ENCODE measurements around the gene EML6.
"Not testable (repeated sequence)": the region's sequence is repeated elsewhere in the genome, so short reads cannot be mapped to it uniquely, and the experiment has no call there.

Gene EML6

DNA sequence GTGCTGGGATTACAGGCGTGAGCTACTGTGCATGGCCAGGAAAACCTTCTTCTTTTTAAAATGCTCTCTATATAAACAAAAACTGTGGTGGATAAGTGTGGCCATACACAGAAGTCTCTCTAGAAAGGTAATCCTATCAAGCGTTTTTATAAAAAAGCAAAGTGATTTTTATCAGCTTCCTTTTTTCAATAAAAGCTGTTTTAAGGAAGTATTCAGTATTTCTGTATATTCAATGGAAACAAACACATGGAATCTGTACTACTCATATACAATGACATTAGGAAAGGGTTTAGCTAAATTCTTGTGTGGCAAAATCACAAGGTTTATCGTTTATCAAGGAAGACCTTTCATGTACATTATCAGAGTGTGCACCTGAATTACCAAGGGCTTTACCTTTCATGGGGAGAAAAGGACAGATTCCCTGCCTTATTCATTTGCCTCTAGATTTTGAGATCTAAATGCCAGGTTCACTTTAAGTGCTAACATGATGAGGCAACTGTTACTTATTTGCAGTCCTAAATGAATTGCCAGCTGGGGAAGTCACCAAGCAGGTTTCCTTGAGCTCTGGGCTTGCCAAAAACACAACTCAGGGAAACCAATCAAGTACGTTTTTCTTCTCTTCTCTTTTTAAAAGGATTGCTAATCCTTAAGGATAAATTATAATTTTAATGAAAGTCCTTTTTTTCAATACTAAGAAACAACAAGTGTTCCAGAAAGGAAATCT is 256.0 kb downstream of the EML6 start:
- in situ Hi-C loops (cut with MboI; ENCODE audit: low sequenced_read_pairs): no loop called here

DNA sequence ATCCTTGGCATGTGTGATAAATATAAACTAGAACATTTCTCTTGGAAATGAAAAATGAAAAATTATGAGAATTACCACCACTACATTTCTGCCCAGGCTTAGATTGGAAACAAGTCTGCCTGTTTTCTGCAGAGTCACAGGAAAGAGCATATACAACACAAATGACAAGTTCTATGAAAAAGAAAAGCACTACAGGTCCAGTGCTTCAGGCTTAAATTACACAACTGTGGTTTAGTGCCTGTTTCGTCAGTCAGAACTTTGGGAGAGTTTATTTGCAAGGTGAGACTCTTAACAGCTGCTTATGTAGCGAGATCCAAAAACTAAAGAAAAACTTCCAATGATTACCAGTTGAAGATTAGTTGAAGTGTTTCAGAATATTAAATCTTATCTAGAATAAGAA is 257.9 kb downstream of the EML6 start:
- in situ Hi-C loops (cut with MboI; ENCODE audit: low sequenced_read_pairs): no loop called here

DNA sequence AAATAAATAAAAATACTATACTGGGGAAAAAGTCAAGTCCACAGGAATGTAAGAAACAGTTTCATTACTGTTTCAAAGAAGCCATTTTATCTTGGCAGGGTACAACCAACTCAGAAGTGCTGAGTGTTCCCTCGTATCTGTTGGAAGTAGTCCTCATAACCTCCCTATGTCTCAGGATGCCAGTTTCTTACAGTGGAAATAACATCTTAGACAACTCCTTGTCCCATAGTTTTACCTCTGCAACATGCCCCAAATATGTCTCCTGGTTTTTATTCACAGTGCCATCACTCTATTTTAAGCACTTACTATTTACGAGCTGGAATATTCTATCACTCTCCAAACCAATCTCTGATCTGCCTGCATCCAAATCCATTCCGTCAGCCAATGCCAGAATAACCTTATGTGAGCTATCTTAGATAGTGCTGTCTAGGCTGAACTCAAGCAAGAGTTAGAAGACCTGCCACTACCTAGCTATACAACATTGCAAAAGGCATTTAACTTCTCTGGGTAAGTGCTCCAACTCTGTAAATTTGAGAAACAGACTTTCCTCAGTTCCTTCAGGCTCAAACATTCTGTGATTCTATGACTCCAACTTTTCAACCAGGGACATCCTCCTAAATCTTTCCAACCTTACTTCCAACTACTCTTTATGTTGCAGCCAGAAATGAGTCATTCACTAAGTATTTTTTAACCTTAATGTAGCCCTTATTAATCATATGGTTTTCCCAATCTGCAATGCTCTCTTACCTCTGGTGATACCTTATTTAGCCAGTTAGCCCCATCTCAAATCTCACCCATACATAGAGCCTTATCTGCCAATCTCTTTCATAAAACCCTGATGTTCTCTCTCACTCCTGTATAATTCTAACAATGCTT is 260.1 kb downstream of the EML6 start:
- in situ Hi-C loops (cut with MboI; ENCODE audit: low sequenced_read_pairs): no loop called here

DNA sequence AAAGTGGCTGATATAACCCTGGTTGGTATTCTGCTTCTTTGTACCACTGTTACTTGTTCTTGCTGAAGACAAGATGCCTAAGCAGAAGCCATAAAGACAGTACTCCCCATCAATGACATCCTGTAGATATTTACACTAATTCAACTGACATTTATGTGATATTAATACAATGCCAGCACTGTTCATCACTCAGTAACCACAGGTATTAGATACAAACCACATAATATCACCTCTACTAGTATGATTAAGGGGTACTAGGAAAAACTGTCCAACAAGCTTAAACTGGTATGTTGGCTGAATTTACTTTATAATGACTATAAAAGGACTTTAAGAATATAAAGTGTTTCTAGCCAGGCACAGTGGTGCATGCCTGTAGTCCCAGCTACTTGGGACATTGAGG is 261.0 kb downstream of the EML6 start:
- in situ Hi-C loops (cut with MboI; ENCODE audit: low sequenced_read_pairs): no loop called here

DNA sequence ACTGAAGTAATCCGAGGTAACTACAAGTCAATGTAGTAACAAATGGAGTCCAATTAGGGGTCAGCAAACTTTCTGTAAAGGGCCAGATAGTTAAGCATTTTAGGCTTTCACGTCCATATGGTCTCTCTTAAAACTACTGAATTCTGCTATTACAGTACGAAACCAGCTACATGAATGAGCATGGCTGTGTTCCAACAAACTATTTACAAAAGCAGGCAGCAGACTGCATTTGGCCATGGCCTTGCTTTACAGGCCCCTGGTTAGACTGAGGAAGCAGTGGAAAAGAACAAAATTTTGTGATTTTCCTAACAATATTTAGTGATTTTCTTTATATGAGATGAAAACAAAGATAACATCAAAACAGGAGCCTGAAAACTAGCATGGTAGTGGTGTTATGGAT is 262.8 kb downstream of the EML6 start:
- in situ Hi-C loops (cut with MboI; ENCODE audit: low sequenced_read_pairs): no loop called here

DNA sequence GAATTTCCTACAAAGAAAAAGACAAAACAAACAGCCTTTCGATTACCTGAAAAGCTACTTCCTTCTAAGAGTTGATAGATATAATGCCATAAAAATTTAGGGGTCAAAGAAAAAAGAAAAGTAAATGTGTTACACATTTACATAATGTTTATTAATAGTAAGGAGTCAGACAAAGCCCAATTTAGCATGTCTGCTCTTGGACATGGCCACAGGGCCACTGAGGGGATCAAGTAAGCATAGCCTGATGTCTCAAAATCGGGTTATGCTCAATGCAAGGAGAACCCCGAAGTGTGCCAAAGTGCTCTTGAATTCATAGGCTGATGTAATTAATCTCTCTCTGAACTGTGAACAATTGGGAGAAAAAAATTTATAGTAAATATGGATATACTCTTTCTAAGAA is 265.1 kb downstream of the EML6 start:
- in situ Hi-C loops (cut with MboI; ENCODE audit: low sequenced_read_pairs): no loop called here

DNA sequence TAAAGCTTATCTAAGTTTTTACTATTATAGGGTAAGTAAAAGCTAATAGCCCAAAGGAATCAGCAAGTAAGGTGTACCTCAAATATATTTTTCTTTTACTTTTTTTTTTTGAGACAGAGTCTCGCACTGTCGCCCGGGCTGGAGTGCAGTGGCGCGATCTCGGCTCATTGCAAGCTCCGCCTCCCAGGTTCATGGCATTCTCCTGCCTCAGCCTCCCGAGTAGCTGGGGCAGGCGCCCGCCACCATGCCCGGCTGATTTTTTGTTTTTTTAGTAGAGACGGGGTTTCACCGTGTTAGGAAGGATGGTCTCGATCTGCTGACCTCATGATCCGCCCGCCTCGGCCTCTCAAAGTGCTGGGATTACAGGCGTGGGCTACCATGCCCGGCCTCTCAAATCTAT is 267.2 kb downstream of the EML6 start:
- in situ Hi-C loops (cut with MboI; ENCODE audit: low sequenced_read_pairs): not testable (repeated sequence)

DNA sequence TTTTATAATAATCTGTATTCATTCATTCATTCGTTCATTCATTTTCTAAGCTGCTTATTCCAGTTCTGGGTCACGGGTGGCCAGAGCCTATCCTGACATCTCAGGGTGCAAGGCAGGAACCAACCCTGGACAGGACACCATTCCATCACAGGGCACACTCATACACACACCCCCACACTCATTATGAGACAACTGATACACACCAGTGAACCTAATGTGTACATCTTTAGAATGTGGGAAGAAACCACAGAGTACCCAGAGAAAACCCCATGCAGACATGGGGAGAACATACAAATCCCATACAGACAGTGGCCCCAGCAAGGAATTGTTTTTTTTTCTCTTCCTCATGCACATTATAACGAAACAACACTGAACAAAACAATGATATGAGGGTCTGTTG is 272.1 kb downstream of the EML6 start:
- in situ Hi-C loops (cut with MboI; ENCODE audit: low sequenced_read_pairs): no loop called here

DNA sequence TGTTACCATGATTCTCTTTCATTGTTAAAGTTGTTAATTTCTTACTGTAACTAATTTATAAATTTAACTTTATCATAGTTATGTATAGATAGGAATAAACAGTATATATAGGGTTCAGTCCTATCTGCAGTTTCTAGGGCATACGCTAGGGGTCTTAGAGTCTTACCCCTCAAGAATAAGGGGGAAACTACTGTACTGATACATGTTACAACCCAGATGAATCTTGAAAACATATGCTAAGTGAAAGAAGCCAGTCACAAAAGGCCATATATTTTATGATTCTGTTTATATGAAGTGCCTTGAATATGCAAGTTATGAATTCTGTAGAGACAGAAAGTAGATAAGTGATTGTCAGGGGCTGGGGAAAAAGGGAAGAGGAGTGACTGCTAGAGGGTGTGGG is 274.4 kb downstream of the EML6 start:
- in situ Hi-C loops (cut with MboI; ENCODE audit: low sequenced_read_pairs): no loop called here

DNA sequence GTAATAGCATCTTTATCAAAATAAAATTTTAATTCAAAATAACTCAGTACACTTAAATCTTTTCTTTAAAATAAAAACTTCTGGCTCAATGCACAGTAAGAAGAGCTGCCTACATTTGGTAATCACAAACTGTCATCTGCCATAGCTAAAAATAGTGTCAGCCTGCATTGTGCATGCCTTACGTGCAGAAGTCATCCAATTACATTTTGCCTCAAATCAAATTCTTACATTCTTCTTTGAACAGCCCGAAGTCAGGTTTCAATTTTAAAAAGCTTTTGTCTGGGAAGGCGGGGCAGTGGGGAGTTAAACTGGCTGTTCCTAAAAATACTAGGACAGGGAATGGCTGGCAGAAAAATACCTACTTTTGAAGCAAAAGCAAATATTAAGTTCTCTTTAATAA is 275.7 kb downstream of the EML6 start:
- in situ Hi-C loops (cut with MboI; ENCODE audit: low sequenced_read_pairs): no loop called here

DNA sequence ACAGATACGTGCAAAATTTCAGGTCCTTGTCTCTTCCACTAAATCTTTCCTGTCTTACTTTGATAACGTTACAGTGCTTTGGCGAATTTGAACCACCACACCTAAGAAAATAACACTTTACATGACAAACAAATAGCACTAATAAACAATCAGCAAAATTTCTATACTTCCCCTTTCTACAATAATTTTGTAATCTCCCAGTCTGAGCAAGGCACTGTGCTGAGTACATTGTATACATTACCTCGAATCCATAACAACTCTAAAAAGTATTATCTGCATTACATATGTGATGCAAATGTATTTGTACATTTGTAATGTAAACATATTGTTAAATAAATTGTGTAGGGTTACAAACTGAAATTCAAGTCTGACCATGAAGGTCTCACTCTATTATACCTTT is 276.9 kb downstream of the EML6 start:
- in situ Hi-C loops (cut with MboI; ENCODE audit: low sequenced_read_pairs): no loop called here

DNA sequence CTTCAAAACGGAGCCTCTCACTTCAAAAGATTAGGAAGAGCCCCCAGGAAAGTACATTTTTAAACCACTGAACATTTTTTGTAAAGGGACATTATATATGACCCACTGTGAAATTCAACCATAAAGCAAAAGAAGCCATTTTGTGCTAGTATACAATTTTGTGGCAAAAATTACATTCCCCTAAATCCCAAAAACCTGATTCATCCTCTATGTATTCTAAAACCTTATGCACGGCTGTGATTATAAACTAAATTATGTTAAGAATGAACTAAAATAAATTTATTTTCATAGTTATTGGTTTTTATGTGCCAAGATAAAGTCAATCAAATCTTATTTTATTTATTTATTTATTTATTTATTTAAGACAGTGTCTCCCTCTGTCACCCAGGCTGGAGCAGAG is 278.3 kb downstream of the EML6 start:
- in situ Hi-C loops (cut with MboI; ENCODE audit: low sequenced_read_pairs): no loop called here

DNA sequence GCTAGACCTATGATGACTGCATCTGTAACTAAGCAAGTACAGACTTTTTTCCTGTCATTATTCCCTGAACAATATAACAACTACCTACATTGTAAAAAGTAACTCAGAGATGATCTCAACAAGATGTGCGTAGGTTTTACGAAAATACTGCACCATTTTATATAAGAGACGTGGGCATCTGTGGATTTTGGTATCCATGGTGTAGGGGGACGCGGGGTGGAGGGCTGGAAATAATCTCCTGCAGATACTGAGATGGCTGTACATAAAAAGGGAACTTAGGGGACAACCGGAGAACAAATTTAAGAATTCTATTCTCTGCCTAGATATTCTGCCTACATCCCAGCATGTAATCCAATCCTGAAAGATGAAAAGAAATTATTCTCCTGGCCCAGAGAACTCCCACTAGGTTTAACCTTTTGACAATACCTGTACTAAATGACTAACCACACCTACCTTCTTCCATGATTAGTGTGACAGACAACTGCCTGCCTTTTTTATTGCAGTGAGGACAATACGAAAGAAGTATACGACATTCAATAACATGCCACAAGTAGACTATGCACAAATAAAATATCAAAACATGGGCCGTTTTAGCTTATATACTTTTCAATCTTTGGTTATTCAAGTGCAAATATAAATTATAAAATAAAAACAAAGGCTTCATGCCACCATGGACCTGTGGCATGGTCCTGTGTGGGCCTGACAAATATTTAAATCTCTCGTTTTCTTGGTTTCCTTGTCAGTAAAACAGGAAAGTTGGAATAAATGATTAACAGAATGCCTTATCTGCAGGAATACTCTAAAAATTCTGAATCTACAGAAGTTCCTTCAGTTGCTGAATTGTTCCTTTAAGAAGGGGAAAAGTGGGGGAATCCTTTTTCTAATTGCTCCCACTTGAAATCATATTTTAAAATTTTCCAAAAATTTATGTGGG is 280.5 kb downstream of the EML6 start:
- in situ Hi-C loops (cut with MboI; ENCODE audit: low sequenced_read_pairs): no loop called here

DNA sequence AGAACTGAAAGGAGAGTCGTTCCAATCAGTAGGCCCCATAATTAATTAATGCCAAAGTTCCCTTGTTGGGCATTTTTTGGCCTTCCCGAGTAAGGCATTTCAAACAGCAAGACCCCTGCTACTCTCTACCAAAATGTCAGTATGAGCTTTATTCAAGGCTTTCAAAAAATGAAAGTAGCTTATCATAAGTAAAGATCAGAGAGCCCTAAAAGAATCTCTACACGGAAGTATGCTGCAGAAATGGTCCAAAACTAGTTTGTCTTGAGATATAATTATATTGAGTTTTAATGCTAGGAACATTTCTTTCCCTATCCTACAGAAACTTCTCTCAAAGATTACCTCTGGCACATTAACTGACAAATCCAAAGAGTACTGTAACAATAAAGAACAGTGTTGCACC is 282.8 kb downstream of the EML6 start:
- in situ Hi-C loops (cut with MboI; ENCODE audit: low sequenced_read_pairs): no loop called here

DNA sequence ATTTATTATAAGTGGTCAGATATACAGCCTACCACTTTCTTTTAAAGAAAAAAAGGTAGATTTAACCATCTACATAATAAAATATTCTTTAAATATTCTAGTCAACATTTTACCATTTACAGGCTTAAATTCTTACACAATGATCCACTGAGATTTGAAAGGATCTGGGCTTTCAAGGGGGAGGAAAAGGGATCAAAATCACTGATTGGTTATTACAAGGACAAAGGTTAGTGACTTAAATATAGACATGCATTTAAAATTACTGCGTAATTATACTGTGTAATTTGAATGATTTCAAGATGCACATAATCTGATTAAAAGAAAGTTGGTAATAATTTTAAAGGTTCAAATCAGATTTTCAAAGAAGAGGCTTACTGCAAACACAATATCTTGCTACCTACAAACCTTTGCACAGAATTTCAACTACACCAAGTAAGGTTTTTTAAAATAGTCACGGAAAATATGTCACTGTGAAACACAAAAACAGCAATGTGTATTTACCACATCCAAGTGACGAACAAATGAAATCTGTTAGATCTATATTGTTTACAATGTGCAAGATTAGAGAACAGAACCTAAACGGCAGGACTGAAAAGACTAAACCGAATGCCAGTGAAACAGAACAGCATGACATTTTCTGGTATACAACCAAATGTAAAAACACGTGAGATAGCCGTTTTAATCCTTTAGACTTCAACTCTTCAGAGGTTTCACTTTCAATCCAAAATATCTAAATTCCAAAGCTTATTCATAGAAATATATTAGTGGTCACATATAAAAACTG is 286.0 kb downstream of the EML6 start:
- in situ Hi-C loops (cut with MboI; ENCODE audit: low sequenced_read_pairs): no loop called here

DNA sequence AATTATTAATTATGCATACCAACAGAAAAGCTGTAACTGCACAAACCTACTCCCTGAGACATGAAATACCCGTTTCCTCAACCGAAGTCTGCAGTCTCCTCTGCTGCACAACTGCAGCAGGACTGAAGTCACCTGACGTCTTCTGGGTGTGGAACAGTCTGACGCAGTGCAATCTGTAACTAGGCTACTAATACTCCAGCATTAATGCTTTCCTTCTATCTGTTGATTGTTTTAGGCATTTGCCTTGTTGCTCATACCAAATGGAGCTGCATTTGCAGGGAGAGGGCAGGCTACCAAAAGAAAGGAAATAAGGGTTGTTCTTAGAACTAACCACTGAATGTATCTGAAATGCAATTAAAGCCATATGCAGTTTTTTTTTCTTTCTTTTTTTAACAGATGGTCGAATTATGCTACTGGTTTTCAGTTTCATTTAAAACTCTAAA is 286.7 kb downstream of the EML6 start:
- in situ Hi-C loops (cut with MboI; ENCODE audit: low sequenced_read_pairs): no loop called here

DNA sequence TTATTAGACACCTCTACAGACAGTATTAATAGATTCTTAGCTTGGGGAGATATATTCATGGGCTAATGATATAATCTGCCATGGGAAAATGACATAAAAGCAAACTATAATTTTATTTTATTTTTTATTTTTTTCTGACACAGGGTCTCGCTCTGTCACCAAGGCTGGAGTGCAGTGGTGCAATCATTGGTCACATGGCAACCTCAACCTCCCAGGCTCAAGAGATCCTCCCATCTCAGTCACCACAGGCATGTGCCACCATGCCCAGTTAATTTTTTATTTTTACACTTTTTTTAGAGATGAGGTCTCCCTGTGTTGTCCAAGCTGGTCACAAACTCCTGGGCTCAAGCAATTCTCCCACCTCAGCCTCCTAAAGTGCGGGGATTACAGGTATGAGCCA is 287.5 kb downstream of the EML6 start:
- in situ Hi-C loops (cut with MboI; ENCODE audit: low sequenced_read_pairs): no loop called here

DNA sequence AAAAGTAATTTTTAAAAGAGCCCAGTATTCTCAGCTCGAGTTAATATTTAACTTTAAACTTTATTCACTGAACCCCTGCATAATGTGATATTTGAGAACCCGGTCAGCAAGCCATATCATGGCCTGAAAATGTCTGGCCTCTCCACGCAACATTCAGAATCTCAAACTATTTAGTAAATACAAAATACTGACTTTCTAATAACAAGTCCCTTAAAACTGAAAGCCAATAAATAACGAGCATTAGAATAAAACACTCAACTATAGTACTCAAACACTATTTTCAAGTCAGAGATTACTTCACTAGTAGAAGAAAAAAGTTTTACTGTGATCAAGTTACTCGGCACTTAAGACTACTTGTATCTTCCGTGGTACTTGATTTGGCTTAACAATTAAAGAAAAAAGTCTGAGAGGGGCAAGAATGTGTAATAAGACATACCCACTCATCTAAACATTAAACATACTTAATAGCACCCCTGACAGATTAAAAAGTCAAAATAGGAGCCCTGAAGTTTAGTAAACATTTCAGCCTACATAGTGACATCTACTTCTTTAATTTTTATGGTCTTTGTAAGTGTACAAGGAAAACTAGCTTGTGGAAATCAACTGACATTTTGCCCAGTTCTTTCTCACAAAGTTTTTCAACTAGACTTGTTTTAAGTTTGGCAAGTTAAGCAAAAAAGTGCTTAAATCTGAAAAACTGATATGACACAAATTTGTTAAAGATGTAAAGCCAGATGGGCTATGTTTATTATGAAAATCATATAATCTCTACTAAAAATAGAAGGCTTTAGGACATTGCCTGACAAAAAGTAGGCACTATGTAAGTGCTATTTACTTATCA is 288.6 kb downstream of the EML6 start:
- in situ Hi-C loops (cut with MboI; ENCODE audit: low sequenced_read_pairs): no loop called here

DNA sequence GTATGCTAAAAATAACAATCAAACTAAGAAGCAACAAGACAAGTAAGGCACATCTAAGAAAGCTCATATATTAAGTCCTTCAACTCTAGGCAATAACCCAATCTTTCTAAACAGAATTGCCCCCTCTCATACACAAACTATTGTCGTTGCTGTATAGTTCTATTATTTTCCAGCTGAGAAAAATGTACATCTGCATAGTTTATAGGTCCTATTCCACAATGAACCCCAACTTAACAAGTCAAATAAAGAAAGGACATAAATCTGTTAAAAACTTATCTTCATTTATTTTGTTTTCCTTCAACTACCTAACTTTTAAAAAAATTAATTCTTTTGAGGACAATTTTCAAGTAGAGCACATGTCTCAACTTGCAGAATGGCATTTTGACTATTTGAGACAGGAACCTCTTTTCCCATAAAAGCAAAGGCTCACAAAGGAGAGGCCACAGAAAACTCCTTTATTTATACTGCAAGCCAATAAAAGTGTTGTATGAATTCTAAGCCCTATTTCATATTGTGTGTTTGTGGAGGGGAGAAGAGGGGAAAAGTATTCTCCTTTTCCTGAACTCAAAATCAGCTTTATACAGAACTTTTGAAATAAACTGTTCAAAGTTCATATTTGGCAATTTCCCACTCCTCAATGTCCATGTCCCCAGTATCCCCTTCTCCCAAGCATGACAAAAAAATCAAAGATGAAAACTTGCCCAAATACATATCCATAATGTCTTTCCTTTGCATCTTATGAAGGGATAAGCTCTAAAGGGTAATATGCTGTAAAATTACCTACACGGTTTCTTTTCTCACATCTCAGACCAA is 289.4 kb downstream of the EML6 start:
- in situ Hi-C loops (cut with MboI; ENCODE audit: low sequenced_read_pairs): no loop called here
